Measurements from ENCODE around the gene SOX12.

GRCh38 chr20:368915-369314 is 43.6 kb downstream of the SOX12 start:
- TF ChIP-seq EZH2 (IDR thresholded peaks at IDR 0.05; ENCODE audit: borderline replicate concordance, insufficient read depth, low read depth, low read length, poor library complexity, severe bottlenecking), result no peak
- TF ChIP-seq, protein P1, sequence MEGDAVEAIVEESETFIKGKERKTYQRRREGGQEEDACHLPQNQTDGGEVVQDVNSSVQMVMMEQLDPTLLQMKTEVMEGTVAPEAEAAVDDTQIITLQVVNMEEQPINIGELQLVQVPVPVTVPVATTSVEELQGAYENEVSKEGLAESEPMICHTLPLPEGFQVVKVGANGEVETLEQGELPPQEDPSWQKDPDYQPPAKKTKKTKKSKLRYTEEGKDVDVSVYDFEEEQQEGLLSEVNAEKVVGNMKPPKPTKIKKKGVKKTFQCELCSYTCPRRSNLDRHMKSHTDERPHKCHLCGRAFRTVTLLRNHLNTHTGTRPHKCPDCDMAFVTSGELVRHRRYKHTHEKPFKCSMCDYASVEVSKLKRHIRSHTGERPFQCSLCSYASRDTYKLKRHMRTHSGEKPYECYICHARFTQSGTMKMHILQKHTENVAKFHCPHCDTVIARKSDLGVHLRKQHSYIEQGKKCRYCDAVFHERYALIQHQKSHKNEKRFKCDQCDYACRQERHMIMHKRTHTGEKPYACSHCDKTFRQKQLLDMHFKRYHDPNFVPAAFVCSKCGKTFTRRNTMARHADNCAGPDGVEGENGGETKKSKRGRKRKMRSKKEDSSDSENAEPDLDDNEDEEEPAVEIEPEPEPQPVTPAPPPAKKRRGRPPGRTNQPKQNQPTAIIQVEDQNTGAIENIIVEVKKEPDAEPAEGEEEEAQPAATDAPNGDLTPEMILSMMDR (IDR thresholded peaks at IDR 0.05), result no peak

Data from B cell (primary cell).